ENCODE results near the gene EIF3L. TPM values are rescaled to one million over a fixed set of nuclear protein-coding genes. Genes with fewer than 3 reads are reported as not detected.
A peak's percentile ranks its signal among the peaks of the same experiment; 100 is the strongest.

The EIF3L gene
- polyA plus RNA-seq, 1 donor: 1,085 TPM

- DNase-seq: no peak
Measured at GRCh38 chr22:37812869-37813678, 36.1 kb upstream of the EIF3L start.

DNA sequence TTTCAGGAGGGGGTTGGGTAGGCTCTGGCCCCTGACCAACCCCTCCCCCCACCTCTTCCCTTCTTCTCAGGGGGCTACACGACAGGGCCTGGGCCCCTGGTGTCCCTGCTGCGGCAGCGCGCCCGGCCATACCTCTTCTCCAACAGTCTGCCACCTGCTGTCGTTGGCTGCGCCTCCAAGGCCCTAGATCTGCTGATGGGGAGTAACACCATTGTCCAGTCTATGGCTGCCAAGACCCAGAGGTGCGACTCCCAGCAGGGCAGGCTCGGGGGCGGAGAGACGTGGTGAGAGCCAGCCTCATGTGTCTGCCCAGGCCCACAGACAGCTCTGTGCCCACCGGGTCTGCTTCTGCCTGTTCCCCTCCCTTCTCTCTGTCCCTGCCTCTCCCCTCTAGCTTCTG, 33.6 kb upstream of the EIF3L start:
- DNase-seq: no peak

- DNase-seq: no peak
Measured at GRCh38 chr22:37816543-37817180, 32.6 kb upstream of the EIF3L start.

- peak; percentile 79 for DNase-seq
Measured at GRCh38 chr22:37817705-37818408, 31.4 kb upstream of the EIF3L start.

- DNase-seq: no peak
Measured at GRCh38 chr22:37818409-37819104, 30.7 kb upstream of the EIF3L start.

DNA sequence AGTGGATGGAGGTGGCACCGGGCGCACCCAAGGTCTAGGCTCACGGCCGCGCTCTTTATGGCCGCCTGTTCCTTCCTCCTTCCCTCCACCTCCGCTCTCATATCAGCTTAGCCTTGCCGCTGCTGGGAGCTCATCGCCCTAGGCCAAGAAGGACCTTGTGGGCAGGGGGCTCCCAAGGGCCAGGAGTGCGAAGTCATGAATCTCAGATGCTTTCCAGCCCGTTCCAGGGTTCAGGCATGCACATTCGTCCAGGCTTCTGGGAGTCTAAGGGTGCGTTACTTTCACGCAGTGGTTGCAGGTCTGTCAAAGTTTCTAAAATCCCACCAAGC, 30.1 kb upstream of the EIF3L start:
- DNase-seq: no peak

DNA sequence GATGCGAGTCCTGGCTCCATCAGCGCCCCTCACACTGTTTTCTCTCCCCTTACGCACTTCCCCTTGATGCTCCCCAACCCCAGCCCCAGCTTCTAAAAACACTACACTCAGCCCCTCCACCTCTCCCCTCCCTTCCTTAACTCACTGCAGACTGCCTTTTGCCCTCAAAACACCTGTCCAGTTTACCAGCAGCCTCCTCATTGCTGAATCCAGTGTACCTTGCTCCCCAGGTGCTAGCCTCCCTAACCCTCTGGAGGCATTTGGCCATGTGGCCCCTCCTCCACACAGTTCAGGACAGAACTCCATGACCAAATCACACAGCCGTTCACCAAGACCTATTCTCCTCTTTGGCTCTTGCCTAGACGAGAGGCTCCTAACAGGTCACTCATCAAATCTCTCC, 28.9 kb upstream of the EIF3L start:
- no peak for DNase-seq

GRCh38 chr22:37822079-37822833, 27.0 kb upstream of the EIF3L start:
- no peak for DNase-seq

DNA sequence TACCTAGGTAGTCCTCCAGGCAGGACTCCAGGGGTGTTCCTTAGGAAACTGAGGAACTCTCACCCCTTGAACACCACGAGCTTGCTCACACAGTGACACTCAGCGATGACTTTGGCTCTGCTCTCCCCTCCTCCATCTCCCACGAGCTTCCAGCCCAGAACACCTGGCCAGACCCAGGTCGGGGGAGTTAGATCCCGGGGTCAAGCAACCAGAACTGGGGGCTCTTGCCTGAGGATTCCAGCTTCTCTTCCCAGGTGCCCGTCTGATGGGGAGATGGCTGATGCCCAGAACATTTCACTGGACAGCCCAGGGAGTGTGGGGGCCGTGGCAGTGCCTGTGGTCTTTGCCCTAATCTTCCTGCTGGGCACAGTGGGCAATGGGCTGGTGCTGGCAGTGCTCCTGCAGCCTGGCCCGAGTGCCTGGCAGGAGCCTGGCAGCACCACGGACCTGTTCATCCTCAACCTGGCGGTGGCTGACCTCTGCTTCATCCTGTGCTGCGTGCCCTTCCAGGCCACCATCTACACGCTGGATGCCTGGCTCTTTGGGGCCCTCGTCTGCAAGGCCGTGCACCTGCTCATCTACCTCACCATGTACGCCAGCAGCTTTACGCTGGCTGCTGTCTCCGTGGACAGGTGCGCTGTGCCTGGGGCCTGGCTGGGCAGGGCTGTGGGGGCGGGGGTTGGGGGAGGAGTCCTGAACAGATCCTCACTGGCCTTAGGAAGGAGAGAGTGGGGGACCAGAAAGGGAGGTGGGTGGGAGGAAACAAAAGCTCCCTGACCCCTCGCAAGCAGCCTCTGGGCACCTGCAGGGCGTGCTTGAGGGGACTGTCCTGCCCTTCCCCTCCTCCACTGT, 25.9 kb upstream of the EIF3L start, which contains the start of gene GALR3:
Gene GALR3, plus strand, starts transcription at position 249 of the 852 bp plus-strand sequence. Its CDS starts 25 bp downstream, at position 274.
- DNase-seq: no peak

- DNase-seq: peak; percentile 15
Measured at GRCh38 chr22:37824674-37825641, 24.3 kb upstream of the EIF3L start.

GRCh38 chr22:37827056-37827455, 22.2 kb upstream of the EIF3L start:
- DNase-seq: no peak

- DNase-seq: no peak
Measured at GRCh38 chr22:37830093-37830842, 19.0 kb upstream of the EIF3L start.

DNA sequence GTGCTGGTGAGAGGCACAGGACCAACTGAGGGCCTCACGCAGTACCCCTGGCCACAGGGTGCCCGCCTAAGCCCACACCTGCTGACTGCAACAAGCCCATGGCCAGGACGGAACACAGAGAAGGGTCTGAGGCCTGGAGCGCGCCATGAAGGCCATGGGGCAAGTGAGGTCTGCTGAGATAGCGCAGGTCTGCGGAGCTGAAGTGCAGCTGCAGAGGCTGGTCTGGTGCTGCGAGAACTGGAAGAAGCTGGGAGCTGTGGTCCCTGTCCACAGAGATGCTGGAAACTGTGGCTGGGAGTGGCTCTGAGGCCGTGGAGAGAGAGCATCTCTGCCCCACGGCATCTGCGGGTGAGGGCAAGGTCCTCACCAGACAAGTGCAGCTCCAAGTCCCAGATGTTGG, 17.7 kb upstream of the EIF3L start:
- no peak for DNase-seq

- no peak for DNase-seq
Measured at GRCh38 chr22:37832022-37832857, 17.0 kb upstream of the EIF3L start.

GRCh38 chr22:37842015-37842793, 7.0 kb upstream of the EIF3L start:
- DNase-seq: no peak

GRCh38 chr22:37843741-37844089, 5.5 kb upstream of the EIF3L start:
- DNase-seq: no peak

DNA sequence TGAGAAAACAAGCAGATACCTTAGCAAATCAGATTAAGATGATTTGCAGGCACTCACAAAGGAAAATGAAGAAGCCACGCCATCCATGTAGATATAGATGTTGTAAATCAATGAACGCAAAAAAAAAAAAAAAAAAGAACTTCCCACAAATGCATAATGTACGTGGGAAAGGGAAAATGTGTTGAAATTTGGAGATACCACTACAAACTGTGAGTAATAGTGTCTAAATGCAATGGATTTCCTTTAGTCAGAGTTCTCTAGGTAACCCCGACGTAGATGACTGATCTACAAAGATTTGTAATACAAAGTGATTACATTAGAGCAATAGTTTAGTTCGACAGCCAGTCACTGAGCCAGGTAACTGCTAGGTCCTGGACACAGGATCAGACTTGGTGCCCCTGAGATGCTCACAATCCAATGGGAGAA, 4.3 kb upstream of the EIF3L start:
- DNase-seq: no peak
